Stimulated activated CD4-positive, alpha-beta T cell treated with anti-CD3 and anti-CD28 coated beads, Interleukin-4, amount 100 ng/mL, for 48 hours (primary cell): ENCODE data around the gene BCAR3.

Source experiments
- DNase-seq, 2 donors: peaks; one replicate each; pipeline ENCODE4 v3.0.0-alpha.2; 2020; ENCODE audit warnings: low read depth in 2 of 2

Gene BCAR3

DNA sequence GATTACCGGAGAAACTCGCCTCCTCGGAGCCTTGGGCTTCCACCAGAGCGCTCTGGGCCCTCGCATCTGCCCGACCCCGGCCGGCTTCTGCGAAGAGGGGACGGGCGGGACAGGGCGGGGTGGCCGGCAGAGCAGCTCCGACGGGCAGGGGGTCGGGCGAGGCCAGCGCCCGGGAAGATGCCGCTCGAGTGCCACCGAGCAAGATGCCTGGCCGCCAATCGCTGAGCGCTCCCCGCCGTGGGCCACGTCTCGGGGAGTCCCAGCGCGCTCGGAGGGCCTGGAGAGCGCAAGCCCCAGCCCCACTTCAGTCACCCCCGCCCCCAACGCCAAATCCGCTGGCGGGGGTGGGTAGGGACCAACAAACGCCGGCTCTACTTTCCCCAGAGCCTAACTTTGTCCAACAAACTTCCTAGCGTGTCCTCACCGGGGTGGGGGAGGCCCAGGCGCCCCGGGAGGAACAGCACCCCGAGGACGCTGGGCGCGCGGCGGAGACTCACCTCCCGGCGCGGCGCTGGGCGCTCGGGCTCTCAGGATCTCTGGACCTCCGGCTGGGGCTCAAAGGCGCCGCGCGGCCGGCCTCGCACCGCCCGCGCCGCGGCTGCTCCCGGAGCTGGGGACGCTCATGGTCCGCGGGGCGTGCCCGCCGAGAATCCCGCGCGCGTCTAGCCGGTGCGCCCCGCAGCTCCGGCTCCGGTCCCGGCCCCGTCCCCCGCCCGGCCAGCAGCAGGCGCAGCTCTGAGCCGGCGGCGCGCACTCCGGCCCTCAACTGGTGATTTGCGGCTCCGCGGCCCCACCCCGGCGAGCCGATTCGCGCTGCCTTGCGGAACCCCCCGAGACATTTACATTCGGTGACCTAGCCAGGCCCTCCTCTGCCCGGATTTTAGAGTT is at the start of gene BCAR3:
TSS of gene BCAR3 (minus strand) at position 737 of the 888 bp plus-strand sequence. CDS start 6,907 bp downstream, outside the sequence.
- DNase-seq, result peak in 1 of 2 donors; percentile 18

DNA sequence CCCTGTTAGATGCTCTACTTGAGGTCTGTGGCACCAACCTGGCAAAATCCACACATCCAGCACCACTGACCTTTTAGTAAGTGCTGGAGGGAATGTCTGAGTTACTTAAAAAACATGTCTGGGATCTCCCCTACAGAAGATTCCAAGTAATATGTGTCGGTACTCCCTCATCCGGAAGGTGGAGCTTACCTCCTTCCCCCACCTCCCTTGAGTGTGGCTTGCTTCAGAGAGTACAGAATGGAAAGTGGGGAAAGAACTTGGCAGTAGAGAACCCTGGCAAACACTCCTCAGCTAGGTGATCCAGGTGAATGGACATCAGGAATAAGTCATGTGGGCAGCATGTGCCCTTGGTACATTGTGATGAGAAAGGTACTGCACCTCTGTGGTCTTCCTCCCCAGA is 49.0 kb upstream of the BCAR3 start:
- no peak for DNase-seq

DNA sequence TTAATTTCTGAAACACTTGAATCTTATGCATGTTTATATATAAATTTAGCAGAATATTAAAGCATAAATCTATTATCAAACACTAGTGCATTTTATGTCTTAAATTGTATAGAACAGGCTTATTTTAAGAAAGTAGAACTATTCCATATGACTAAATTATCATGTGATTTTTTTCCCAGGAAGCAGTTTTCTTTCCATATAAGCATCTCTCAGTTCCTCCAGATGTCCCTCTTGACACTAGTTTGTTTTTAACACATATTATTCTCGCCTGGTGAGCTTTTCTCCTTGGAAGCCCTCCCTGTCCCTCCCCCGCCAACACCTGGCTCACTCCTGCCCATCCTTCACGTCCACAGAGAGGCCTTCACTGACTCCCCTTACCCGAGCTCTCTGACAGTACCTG is 48.3 kb upstream of the BCAR3 start:
- no peak for DNase-seq

DNA sequence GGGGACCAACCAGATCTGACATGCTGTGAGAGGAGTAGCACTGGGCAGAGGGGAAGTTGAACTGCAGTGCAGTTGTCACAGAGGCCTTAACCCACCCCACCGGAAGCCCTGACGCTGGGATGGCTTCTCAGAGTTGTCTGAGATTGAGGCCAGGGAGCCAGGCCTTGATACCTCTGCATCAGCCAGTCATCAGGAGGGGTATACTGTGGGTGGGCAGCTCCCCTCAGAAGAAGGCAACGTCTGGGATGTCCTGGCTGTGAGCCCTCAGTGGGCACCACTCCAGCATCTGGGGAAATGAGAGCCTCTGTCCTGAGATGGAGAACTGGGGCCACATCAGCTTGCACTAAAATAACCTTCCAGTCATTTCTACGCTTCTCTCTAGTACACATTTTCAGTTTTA is 47.9 kb upstream of the BCAR3 start:
- DNase-seq, result no peak

DNA sequence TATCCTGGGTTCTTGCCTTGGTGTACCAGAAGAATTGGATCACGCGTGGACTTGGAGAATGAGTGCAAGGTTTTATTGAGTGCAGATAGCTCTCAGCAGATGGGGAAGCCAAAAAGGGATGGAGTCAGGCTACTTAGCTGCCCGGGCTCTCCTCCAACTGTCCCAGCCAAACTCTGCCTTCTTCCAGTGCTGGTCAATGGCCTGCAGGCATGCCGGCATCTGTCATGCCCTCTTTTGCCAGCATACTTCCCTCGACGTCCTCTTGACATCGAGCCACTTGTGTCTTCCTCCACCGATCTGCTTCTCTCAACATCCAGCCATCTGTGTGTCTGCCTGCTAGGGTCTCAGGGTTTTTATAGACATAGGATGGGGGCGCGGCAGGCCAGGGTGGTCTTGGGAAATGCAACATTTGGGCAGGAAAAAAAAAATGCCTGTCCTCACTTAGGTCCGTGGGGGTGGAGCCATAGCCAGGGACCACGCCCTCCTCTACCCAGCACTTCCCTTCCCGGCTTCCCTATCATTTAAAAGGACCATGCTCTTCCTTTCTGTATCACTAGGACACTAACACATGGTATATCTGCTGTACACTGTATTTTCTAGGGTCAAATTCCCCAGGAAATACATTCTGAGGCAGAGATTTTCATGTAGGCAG is 47.0 kb upstream of the BCAR3 start:
- no peak for DNase-seq

DNA sequence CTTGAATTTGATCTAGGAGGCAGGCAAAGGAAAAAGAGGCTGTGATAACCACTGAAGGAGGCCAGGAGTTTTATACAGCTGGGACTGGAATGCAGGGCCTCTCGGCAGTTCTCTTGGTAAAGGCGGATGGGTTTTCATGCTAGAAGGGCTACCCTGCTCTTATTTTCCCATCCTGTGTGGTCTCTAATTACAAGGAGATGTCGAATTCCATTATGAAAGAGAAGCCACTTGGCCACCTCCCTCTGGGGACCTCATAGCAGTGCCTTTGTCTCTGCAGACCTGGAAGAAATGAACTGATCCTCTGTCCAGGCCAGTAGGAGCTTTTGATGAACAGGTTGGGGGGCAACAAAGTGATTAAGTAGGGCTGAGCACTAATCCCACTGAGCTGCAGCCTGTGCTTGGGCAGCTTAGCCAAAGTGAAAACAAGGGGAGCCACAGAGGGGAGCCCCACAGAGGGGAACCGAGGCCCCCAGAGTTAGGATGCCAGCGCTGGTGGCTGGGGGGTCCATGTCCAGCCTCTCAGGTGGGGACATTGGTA is 42.2 kb upstream of the BCAR3 start:
- no peak for DNase-seq

DNA sequence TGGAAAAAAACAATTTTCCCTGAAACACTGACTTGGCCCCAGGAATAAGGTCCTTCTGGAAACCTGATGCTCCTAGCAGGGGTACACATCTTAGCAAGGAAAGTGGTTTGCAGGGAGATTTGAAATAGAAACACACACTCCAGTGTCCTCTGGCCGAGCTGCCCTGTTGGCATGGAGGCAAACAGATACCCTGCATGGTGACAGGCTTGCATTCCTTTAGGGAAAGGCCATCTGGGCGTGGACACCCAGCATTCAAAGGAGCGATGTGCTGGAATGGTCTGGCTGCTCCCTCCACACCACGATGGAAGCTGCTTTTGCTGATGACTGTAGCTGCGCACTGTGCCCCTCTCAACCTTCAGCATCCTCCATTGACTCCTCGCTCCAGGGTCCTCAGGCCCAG is 41.5 kb upstream of the BCAR3 start:
- no peak for DNase-seq

DNA sequence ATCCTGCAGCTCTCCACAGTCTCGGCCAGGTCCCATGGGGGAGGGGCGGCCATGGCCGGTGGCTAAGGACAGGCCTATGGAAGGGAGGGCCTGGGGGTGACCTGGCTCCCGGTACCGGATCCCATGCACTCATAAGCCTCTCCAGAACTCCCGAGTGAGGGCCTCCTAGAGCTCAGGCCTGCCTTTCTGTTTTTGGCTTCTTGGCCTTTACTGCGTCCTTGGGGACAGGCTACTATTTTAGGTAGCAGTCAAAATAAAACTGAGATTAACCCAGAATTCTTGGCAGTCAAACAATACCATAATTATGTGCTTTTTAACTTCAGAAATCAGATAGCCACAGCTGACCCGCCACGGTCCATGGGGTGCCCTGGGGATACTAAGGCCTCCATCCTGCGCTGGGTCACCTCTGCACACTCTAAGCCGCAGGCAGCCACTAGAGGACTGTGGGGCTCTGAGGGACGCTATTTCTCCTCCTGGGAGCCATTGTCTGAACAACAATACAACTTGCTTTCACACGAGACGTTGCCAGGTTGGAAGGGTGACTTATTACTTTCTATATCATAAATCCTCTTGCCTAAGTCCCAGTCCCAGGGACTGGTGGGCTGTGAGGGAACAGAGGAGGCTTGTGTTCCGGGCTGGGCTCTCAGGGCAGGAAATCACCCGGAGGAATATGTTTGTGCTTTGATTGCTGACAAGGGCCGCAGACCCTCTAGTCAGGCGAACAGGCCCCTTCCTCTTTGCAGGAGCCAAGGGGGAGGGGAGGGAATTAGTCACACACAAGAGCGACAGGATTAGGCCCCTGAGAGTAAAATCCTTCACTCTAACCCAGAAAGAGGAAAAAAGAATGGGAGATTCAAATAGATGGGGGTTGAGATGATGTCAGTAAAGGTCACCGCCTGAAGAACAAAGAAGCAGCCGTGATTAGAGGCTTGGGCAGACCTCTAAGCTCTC is 40.7 kb upstream of the BCAR3 start:
- no peak for DNase-seq

DNA sequence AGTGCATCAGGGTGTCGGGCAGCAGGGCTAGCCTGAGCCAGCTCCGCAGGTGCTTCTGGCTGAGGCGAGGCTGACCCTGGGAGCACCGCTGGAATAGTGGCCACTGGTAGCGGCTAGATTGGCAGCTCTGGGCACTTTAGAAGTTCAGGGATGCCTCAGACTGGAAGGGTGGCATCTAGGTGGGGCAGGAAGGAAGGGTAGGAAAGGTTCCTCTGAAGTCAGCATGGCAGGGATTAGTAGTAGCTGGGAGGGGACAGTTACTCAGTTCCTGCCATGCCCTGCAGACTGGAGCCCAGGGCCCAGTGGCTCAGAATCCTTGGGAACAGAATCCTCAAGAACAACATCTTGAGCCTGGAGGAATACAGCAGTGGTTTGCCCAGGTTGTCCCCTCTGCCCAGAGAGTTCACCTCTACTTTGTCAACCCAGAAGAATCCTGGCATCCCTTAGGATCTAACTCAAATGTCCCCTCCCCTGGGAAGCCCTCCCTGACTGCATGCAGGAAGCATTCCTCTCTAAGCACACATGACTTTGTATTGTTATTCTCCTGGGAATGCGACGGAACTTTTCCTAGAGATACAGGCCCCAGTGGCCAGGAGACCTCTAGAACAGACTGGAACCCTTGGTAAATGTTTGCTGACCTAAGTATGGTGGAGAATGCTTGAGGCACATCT is 39.5 kb upstream of the BCAR3 start:
- no peak for DNase-seq

DNA sequence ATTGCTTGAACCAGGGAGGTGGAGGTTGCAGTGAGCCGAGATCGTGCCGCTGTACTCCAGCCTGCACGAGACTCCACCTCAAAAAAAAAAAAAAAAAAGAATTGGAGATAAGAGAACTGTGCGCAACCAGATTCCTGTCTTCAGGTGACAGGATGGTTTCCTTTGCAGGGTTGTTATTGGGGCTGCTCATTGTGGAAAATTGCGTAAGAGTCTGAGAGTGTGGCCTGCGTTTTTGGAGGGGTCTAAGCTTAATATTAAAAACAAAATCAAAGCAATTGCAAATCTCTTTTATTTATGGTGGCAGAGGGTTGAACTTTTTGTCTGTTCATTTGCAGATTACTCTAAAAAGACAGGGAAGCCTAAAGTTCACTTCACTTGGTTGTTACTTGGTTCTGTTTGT is 36.0 kb upstream of the BCAR3 start:
- DNase-seq, result no peak

DNA sequence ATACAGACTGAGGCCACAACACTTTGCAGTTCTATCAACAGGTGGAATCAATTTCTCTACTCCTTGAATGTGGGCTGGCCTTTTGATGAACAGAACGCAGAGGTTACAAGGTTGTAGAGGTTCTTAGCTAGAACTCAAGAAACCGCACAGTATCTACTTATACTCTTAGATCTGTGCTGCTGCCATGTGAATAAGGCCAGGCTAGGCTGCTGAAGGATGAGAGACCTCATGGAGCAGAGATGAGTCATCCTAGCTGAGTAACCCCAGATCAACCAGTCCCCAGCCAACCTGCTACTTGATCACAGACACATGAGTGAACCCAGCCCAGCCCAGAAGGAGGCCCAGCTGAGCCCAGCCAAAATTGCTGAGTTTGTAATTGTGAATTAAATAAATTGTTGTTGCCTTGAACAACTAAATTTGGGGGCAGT is 35.3 kb upstream of the BCAR3 start:
- peak; percentile 22 to 30 for DNase-seq

DNA sequence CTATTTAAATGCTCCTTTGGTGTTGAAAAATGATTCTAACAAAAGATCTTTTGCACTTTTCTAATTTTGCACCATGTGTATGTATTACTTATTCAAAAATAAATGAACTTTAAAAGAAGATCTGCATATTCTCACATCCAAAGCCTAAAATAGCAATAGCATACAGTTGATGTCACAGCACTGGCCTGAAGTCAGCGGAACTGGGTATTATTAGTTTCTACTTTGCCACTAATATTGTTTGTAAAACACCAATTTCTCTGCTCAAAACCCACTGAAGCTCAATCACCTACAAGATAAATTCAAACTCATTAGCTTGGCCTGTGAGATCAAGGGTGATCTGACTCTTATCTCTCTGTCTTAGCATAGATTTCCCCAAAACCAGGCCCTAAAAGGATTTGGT is 34.5 kb upstream of the BCAR3 start:
- DNase-seq, result no peak

DNA sequence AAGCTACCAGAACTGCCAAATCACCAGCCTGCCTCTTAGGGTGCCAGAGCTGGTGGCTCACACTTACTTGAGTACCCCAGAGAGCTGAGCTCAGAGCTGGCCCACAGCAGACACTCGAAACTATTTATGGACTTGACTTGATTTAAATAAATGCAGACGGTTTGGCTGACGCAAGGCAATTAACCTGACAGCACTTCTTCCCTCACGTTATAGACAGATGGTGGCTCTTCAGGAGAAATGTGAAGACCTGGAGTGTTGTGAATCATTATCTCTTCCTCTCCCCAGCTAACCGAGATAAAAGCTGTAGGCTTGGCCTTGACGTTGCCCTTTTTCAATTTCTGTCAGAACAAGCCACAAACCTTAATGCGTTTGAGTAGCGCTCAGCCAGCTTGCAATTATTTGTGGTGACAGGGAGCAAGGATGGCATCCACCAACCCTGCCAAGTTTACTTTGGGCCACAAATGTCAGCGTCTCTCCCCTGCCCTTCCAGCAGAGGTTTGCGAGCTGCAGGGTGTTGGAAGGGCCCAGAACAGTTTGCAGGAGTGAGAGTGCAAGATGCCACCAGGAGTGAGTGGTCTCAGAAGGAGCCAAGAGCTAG is 34.0 kb upstream of the BCAR3 start:
- peak in 1 of 2 donors; percentile 40 for DNase-seq

DNA sequence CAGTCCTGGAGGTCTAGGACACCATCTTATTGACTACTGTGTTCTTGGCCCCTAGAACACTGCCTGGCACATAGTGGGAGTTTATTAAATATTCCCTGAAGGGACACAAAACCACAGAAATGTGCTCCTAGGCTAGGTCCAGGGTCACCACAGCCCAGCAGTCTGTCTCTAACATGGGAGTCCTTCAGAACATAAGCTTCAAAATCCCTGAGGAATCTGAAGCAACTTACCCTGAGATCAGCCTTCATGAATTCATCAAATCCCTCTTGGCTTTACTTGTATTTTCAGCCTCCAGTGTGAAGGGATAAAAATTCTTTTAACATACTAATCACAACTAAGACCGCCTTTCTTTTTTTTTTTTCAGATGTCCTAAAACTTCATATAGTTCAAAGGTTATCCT is 32.7 kb upstream of the BCAR3 start:
- no peak for DNase-seq

DNA sequence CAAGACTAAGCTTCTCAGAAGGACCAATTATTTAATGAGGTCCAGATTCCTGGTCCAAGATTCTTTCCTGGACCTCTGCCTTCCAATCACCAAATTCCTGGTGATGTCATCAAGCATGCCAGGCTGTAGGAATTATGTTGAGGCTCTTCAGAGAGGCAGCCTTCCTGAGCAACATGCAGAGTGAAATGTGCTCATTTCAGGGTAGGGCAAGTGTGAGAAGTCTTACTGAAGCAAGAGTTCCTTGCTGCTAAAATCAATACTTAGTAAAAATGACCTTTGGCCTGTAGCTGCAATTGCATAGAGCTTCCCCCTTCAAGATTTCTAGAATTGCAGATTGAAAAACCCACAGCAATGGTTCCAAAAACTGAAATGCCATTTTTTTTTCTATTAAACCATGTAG is 31.7 kb upstream of the BCAR3 start:
- DNase-seq, result no peak

DNA sequence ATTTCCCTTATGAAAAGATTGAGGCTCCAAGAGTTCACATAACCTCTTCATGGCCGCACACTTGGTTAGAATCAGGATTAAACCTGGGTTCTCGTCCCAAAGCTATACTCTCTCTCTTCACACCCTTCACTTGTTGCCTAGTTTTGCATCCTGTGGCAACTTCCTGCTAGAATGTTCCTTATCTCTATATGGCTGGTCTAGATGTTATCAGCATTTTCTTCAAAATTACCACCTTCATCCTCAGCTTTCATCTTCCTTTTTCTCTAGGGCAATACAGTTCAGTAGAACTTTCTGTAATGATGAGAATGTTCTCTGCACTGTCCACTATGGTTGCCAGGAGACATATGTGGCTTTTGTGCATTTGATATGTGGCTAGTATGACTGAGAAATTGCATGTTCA is 31.1 kb upstream of the BCAR3 start:
- no peak for DNase-seq

DNA sequence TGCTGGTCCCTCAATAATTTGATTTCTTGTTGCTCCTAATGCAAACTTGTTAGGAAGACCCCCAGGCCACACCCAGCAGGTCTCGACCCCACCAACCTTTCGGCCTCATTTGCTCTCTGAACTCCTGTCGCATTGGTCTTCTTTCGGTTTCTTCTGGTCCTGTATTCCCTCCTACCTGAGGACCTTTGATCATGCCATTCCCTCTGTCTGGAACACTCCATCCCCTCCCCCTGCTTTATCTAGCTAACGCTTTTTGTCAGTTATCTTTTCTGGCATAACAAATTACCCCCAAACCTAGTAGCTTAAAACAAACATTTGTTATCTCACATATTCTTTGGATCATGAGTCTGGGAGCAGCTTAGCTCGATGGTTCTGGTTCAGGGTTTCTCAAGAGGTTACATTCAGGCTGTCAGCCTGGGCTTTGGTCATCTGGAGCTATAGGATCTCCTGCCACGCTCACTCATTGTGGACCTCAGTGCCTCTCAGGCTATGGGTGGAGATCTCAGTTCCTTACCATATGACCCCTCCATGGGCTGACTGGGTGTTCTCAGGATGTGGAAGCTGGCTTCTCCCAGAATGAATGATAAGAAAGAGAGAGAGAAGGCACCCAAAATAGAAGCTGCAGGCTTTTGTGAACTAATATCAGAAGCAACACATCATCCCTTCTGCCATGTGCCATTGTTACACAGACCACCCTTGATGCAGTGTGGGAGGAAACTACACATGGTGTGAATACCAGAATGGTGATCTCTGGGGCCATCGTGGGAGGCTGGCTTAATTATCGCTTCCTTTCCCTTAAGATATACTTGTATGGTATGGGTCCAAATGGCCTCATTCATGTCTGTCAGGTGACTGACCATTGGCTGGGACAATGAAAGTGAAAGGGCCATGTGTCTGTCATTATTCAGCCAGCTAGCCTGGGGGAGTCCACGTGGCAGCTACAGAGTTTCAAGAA is 29.1 kb upstream of the BCAR3 start:
- no peak for DNase-seq

DNA sequence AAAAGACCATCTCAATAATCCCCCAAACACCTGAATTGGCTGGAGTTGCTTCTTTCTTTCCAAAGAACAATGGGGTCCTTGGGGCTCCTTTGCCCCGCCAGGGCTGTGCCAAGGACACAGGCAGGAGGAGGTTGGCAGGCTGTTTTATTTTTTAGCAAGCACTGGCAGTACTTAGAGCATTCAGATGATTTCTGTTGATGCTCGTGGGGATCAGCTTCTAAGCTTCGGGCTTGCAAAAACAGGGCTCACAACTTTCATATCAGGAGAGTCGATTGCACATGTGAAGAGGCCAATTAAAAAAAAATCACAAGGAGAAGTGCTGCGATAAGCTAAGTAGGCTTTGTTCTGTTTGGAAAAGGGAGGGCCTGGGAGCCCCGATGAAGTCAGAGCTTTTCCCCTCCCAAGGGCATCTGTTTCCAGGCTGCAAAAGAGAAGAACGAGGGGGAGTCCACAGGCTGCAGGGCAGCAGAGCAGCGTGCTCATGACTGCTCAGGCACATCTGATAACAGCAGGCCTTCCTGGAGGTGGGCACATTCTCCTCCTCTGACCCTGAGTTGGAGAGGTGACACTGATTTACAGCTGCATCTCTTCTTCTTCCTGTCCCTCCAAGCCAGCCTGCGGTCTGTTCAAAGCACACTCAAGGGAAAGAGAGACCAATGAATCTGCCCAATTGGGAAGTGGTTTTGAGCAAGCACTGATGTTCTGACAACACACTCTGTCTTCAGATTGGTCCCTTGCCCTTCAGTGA is 27.3 kb upstream of the BCAR3 start:
- no peak for DNase-seq

DNA sequence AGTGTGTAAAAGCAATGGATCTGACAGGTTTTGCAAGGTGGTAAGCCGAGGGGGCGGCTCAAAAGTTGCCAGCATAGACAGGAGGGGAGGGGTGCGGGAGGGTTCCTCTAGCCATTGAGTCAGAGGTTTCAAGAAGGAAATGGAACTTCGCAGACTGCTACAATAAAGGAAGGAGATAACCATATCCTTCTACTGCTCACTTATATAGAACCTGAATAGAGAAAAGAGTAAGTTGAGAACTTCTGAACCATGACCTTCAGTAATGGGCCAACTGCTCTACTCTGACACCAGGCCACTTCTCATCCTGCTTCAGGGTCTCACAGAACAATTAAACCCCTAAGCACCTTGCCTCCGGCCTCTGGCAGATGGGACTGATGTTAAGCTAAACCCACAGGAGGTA is 26.3 kb upstream of the BCAR3 start:
- peak; percentile 37 to 51 for DNase-seq
